HepG2 (cell line): ENCODE data around the gene DENND5B. TPM values are rescaled to one million over a fixed set of nuclear protein-coding genes. Genes with fewer than 3 reads are reported as not detected.

Experiments
- AHR ChIP-seq: IDR thresholded peaks from 2 replicates; pipeline ENCODE4 v1.6.1; 2018; ENCODE audit warnings: missing genetic modification reagents, missing compliant biosample characterization
- AKAP8 ChIP-seq: sonication (generic); formaldehyde crosslinking; IDR thresholded peaks from 2 replicates; pipeline ENCODE4 v1.5.1; 2020; ENCODE audit warnings: mild to moderate bottlenecking, missing genetic modification reagents
- CBX2 ChIP-seq, 2 experiments: fragments of 200-600 bp in 1 of 2; sonication (generic); formaldehyde crosslinking in 1 of 2; IDR thresholded peaks; 2 replicates each; pipeline versions ENCODE4 v1.7.0 to v1.8.1; 2018 to 2022; ENCODE audit warnings: low read depth in 2 of 2, low read length in 1 of 2, mild to moderate bottlenecking in 1 of 2, missing genetic modification reagents in 1 of 2
- FOXO4 ChIP-seq: sonication (generic); formaldehyde crosslinking; conservative IDR thresholded peaks from 2 replicates; pipeline ENCODE4 v1.8.1; 2023; ENCODE audit warnings: missing genetic modification reagents
- HDAC2 ChIP-seq: sonication (generic); formaldehyde crosslinking; IDR thresholded peaks from 2 replicates; pipeline ENCODE4 v1.4.0; 2020; ENCODE audit warnings: missing genetic modification reagents
- HOXD1 ChIP-seq: sonication (generic); formaldehyde crosslinking; IDR thresholded peaks from 2 replicates; pipeline ENCODE4 v1.5.0; 2020; ENCODE audit warnings: missing genetic modification reagents
- KLF15 ChIP-seq: sonication (generic); formaldehyde crosslinking; IDR thresholded peaks from 2 replicates; pipeline ENCODE4 v1.8.1; 2023; ENCODE audit warnings: borderline replicate concordance, mild to moderate bottlenecking, inconsistent platforms, missing genetic modification reagents, mixed read lengths
- PATZ1 ChIP-seq: sonication (generic); formaldehyde crosslinking; IDR thresholded peaks from 2 replicates; pipeline ENCODE4 v1.4.0; 2020; ENCODE audit warnings: missing genetic modification reagents
- SCMH1 ChIP-seq: sonication (generic); formaldehyde crosslinking; IDR thresholded peaks from 2 replicates; pipeline ENCODE4 v1.9.0; 2021; ENCODE audit warnings: missing genetic modification reagents, mild to moderate bottlenecking, borderline replicate concordance
- TAF1 ChIP-seq: sonication (generic); formaldehyde crosslinking; IDR thresholded peaks from 2 replicates; pipeline ENCODE4 v1.4.0; 2020; ENCODE audit warnings: missing genetic modification reagents
- TAF15 ChIP-seq: fragments of 200-400 bp; formaldehyde crosslinking; IDR thresholded peaks from one replicate; pipeline ENCODE4 v1.6.1; 2018; ENCODE audit warnings: mild to moderate bottlenecking, low read depth, low read length; ENCODE audit not compliant: poor library complexity, severe bottlenecking
- TBX3 ChIP-seq: fragments of 450-650 bp; IDR thresholded peaks from 2 replicates; pipeline ENCODE4 v1.6.1; 2017; ENCODE audit warnings: antibody characterized with exemption, mild to moderate bottlenecking, inconsistent platforms, borderline replicate concordance
- TEAD2 ChIP-seq: sonication (generic); formaldehyde crosslinking; IDR thresholded peaks from 2 replicates; pipeline ENCODE4 v1.9.0; 2021; ENCODE audit warnings: missing genetic modification reagents
- TEAD3 ChIP-seq: optimal IDR thresholded peaks from 2 replicates; pipeline ENCODE3; 2016; ENCODE audit warnings: borderline replicate concordance
- ZBTB20 ChIP-seq: sonication (generic); formaldehyde crosslinking; IDR thresholded peaks from 2 replicates; pipeline ENCODE4 v1.8.1; 2023; ENCODE audit warnings: missing genetic modification reagents, low read depth, mild to moderate bottlenecking, borderline replicate concordance
- ZBTB34 ChIP-seq: sonication (generic); formaldehyde crosslinking; IDR thresholded peaks from 2 replicates; pipeline ENCODE4 v1.8.0; 2022; ENCODE audit warnings: mild to moderate bottlenecking, missing genetic modification reagents
- ZNF205 ChIP-seq: IDR thresholded peaks from 2 replicates; pipeline ENCODE4 v1.6.1; 2018; ENCODE audit warnings: missing biosample characterization, missing genetic modification reagents
- ZNF331 ChIP-seq: sonication (generic); formaldehyde crosslinking; IDR thresholded peaks from 2 replicates; pipeline ENCODE4 v1.4.0; 2020; ENCODE audit warnings: missing genetic modification reagents
- ZNF629 ChIP-seq: sonication (generic); formaldehyde crosslinking; conservative IDR thresholded peaks from 2 replicates; pipeline ENCODE4 v1.5.0; 2020; ENCODE audit warnings: missing genetic modification reagents
- ZNF790 ChIP-seq: sonication (generic); formaldehyde crosslinking; IDR thresholded peaks from 2 replicates; pipeline ENCODE4 v1.8.0; 2022; ENCODE audit warnings: missing genetic modification reagents, mild to moderate bottlenecking, borderline replicate concordance
- ZNF879 ChIP-seq: sonication (generic); formaldehyde crosslinking; IDR thresholded peaks from 2 replicates; pipeline ENCODE4 v1.8.1; 2023; ENCODE audit warnings: missing genetic modification reagents
- polyA plus RNA-seq, 8 experiments: library from polyadenylated mRNA; depleted of rRNA in 3 of 8; stranded (reverse) in 7 of 8; unstranded in 1 of 8; fragments of >200 nt; fragmentation: Illumina TruSeq in 4 of 8; extraction: Trizol in 4 of 8; gene quantifications; 2 replicates each; pipeline versions ENCODE4 v1.2.1 to v1.2.3, GENCODE V29; 2011 to 2016; ENCODE audit warnings: low read depth in 4 of 8, missing spikeins in 1 of 8, mixed read lengths in 1 of 8; ENCODE audit not compliant: insufficient read depth in 1 of 8
- total RNA-seq, 5 experiments: library from RNA; depleted of rRNA; stranded (reverse); fragments of >200 nt; fragmentation: Illumina TruSeq; extraction: Trizol; gene quantifications; 2 replicates each; pipeline ENCODE4 v1.2.3, GENCODE V29; 2016; ENCODE audit warnings: low read depth in 1 of 5
- TF ChIP-seq, protein P1 (sequence below): sonication (generic); formaldehyde crosslinking; IDR thresholded peaks from 2 replicates; pipeline ENCODE4 v1.5.1; 2020; ENCODE audit warnings: missing genetic modification reagents, mild to moderate bottlenecking, borderline replicate concordance
- TF ChIP-seq, protein P2 (sequence below): sonication (generic); formaldehyde crosslinking; IDR thresholded peaks from 2 replicates; pipeline ENCODE4 v1.5.1; 2020; ENCODE audit warnings: missing genetic modification reagents, mild to moderate bottlenecking, borderline replicate concordance

Gene DENND5B
- total and polyA plus RNA-seq, 2 of the 13 experiments (the other 11 are each of a cell fraction or from before 2014, with no cell fraction given), result 14.7 to 18.7 TPM

GRCh38 chr12:31362115-31362758 lies 228.7 kb downstream of the DENND5B start (continued):
- TF ChIP-seq TAF15 (no peak), TEAD3 (CRISPR knock-in tag) (no peak), TAF1 (CRISPR knock-in tag) (peak; percentile 57), HDAC2 (no peak; the same call in 1 of the 2 replicates), SCMH1 (CRISPR knock-in tag) (no peak), CBX2 (IDR thresholded peaks at IDR 0.05; ENCODE audit: low read depth, low read length) (no peak), CBX2 (CRISPR knock-in tag; IDR thresholded peaks at IDR 0.05; ENCODE audit: low read depth) (no peak), ZNF205 (CRISPR knock-in tag) (no peak), AHR (CRISPR knock-in tag) (no peak), ZNF629 (peak; percentile 63), AKAP8 (no peak; the same call in 1 of the 2 replicates), PATZ1 (CRISPR knock-in tag) (peak; percentile 58; the same call in 1 of the 2 replicates), ZBTB20 (CRISPR knock-in tag) (no peak; the same call in 1 of the 2 replicates), TBX3 (no peak), KLF15 (CRISPR knock-in tag) (no peak), ZNF331 (CRISPR knock-in tag) (peak; percentile 23; the same call in 1 of the 2 replicates), HOXD1 (CRISPR knock-in tag) (no peak), ZNF879 (CRISPR knock-in tag) (no peak), TEAD2 (no peak), ZBTB34 (CRISPR knock-in tag) (0 out of 2 replicates have a peak, but pooled peaks have one; percentile 21), FOXO4 (CRISPR knock-in tag) (no peak), ZNF790 (CRISPR knock-in tag) (no peak)
- TF ChIP-seq, protein P1, sequence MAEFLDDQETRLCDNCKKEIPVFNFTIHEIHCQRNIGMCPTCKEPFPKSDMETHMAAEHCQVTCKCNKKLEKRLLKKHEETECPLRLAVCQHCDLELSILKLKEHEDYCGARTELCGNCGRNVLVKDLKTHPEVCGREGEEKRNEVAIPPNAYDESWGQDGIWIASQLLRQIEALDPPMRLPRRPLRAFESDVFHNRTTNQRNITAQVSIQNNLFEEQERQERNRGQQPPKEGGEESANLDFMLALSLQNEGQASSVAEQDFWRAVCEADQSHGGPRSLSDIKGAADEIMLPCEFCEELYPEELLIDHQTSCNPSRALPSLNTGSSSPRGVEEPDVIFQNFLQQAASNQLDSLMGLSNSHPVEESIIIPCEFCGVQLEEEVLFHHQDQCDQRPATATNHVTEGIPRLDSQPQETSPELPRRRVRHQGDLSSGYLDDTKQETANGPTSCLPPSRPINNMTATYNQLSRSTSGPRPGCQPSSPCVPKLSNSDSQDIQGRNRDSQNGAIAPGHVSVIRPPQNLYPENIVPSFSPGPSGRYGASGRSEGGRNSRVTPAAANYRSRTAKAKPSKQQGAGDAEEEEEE, result no peak
- TF ChIP-seq, protein P2, sequence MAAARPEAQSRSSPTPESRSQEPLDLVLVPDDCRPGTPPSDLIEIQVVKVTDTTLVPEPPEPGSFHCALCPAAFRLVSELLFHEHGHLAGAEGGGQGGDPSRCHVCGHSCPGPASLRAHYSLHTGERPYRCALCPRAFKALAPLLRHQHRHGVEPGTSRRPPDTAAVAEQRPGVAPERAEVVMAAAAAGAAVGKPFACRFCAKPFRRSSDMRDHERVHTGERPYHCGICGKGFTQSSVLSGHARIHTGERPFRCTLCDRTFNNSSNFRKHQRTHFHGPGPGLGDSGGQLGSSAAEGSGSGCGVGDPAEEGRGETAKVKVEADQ (CRISPR knock-in tag), result no peak
